ENCODE results near the gene NEU4.
A peak's percentile ranks its signal among the peaks of the same experiment; 100 is the strongest.

The NEU4 gene

DNA sequence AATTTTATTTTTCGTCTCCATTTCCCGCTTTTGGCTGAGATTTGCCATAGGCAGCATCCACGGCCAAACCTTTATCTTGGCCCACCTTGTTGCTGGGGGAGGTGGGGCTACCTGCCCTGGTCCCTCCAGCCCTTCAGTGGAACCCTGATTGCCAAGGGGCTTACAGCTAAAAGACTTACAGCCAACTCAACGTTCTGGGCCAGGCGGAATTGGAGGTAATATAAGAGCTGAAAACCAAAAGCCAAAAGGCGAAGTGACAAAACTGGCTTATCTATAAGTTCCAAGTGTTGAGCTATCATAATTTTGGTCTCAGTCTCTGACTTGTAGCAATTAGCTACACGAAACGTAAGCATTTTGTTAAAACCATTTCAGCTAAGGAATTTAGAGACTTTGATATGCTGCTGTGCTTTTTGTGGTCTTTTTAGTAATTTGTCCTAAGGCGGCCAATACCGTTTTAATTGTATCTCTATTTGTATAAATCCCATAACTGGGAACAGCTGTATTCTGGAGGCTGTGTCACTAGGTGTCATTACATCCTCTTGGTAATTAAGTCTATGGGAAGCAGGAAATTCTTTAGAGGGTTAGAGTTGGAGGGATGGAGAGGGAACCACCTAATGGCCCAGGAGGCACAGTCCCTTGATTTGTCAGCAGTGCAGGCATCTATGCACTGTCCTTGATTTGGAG, 25.7 kb downstream of the NEU4 start:
- DNase-seq (ENCODE audit: low spot score): no peak

DNA sequence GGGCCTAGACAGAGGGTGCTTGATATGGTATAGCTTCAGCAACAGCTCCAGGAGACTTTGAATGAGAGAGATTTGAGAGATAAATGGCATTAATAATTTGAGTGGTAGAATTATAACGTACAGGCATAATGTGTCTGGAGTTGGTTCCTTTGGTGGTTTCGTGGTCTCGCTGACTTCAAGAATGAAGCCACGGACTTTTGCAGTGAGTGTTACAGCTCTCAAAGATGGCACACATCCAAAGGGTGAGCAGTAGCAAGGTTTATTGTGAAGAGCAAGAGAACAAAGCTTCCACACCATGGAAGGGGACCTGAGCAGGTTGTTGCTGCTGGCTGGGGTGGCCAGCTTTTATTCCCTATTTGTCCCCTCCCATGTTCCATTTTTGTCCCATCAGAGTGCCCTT, 26.6 kb downstream of the NEU4 start:
- DNase-seq (ENCODE audit: low spot score): no peak

- DNase-seq (ENCODE audit: low spot score): no peak
Observed at GRCh38 chr2:241836292-241836691, 27.3 kb downstream of the NEU4 start.

GRCh38 chr2:241837197-241837965, 28.4 kb downstream of the NEU4 start:
- DNase-seq (ENCODE audit: low spot score): no peak

GRCh38 chr2:241841181-241842066, 32.4 kb downstream of the NEU4 start:
- DNase-seq (ENCODE audit: low spot score): no peak

GRCh38 chr2:241842067-241842415, 33.0 kb downstream of the NEU4 start:
- no peak for DNase-seq (ENCODE audit: low spot score)

DNA sequence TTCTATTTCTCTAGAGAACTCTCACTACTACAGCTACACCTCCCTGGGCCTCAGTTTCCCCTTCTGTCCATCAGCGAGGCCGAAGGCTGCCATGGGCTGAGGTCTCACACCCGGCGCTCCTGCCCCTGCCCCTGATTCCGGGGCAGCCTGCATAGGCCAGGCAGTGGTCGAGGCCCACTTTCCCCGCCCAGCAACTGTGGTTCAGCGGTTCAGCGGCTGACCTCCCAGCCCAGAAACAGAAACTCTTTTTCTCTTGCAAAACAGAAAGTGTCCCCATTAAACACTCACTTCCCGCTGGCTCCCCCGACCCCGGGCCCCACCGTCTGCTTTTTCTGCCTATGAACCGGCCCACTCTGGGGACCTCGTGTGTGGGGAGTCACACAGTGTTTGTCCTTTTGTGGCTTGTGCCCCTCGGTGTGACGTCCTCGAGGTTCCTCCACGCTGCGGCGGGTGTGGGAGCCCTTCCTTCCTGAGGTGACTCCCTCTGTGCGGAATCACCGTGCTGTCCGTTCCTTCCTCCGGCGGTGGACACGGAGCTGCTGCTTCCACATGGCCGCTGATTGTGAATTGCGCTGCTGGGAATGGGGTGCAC, 33.7 kb downstream of the NEU4 start:
- DNase-seq (ENCODE audit: low spot score): peak; percentile 35

DNA sequence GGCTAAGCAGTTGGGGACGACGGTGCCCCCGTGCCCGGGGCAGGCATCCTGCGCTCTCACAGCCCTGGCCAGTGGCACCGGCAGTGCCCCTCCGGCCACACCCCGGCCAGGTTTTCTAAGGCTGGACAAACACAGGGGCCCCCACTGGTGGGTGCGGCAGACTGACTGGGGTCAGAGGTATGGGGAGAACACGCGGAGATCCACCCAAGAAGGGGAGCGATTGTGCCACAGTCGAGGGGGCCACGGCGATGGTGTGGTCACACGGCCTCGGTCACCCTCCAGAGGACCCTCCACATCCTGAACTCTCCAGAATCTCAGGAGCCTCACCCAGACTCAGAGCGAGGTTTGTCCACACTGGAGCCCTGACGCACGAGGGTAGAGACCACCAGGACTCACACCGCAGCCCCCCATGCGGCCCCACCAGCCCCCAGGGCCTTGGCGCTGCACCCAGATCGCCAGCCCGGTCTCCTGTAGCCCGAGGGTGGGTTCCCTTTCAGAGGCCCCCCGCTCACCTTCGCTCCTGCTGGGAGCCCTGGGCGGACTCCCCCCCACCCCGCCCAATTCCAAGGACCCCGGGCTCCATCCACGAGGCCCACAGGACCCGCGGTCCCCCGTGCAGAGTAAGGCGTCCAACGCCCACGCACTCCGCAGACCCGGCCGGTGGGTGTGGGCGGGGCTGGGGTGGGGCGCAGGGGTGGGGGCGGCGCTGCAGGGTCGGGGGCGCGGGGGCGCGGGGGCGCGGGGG, 34.5 kb downstream of the NEU4 start:
- DNase-seq (ENCODE audit: low spot score): peak; percentile 17

DNA sequence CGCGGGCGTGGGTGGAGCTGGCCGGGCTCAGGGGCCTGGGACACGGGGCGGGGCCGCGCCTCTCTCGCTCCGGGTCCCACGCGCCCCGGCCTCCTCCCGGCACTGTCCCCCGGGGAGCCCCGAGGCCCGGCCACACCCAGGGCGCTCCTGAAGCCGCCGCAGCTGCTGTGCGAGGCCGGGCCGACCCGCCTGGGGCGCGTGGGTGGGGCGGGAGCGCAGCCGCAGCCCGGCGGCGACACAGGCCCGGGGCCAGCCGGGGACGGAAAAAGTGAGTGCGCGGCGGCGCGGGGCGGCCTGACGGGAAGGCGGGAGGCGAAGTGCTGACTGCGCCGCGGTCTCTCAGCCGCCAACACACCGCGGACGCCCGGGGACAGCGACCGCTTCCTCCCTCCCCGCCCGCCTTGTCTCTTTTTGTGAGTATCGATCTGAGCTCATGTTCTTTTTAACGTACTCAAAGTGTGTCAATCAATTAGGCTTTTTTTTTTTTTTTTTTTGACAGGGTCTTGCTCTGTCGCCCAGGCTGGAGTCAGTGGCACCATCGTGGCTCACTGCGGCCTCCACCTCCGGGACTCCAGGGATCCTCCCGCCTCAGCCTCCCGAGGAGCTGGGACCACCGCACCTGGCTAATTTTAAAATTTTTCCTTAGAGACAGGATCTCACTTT, 35.2 kb downstream of the NEU4 start:
- DNase-seq (ENCODE audit: low spot score): peak; percentile 86

- DNase-seq (ENCODE audit: low spot score): peak; percentile 15
Observed at GRCh38 chr2:241844831-241845578, 36.0 kb downstream of the NEU4 start.

- DNase-seq (ENCODE audit: low spot score): no peak
Observed at GRCh38 chr2:241846406-241846805, 37.4 kb downstream of the NEU4 start.

DNA sequence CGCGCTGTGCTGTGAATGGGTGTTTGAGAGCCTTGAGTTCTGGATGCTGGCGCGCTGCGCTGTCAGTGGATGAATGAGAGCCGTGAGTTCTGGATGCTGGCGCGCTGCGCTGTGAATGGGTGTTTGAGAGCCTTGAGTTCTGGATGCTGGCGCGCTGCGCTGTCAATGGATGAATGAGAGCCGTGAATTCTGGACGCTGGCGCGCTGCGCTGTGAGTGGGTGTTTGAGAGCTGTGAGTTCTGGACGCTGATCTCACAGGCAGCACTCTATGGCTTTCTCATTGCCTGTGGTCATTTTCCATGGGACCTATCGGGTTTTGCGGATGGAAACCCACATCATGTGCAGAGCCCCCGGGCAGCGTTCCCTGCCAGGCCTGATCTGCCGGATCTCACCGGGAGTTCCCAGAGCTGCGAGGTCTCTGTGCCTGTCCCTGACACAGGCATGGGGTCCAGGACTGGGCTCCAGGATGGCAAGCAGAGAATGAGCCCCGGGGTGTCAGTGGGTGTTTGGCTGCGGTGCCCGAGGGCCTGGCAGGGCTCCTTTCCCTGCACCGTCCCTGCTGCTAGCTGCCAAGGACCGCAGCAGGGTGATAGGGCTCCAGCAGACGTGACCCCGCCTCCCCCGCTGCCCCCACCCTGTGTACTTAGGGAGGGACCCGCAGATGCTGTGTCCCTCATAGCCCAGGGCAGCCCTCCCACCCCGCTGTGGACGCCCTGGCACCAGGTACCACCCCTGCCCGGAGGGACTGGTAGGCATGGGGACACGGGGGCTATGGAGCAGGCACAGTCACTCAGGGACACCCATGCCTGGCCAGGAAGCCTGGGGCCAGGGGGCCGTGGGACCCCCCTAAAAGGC, 40.0 kb downstream of the NEU4 start:
- peak; percentile 7 for DNase-seq (ENCODE audit: low spot score)

DNA sequence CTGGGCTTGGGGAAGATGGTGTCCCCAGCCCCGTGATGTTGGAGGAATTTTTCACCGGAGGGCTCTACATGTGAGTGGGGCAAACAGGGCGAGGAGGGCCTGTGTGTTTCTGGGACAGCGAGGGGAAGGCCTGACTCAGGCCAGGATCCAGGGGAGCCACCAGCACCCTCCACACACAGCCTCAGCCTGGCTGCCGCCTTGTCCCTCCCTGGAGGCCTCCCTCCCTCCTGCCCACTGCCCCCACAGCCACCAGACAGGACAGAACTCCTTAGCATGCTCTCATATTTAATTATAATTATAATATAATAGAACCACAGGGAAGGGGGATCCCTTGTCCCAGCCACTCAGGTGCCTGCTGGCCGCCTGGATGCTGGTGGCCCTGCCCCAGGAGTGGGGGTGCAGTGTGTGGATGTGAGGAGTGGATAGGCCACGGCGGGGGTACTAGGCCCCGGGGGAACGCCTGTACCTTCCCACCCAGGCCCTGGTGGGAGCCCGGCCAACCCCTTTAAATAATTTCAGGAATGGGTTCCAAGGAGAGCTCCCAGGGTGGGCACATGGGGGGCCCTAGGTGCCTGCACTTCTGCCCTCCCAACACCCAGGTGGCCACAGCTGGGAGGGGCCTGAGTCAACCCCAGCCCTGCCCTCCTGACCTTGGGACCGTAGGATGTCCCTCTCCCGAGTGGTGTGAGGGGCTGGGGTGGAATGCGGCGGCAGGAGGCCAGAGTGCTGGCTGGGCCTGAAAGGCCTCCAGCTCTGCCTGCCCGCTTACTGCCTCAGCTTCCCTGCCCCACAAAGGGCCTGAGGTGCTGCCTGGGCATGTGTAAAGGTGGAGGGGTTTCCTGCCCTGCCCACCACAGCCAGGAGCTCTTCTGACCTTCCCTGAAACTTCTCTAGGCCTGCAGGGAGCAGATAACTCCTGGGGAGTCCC, 40.9 kb downstream of the NEU4 start:
- peak; percentile 44 for DNase-seq (ENCODE audit: low spot score)

- peak; percentile 38 for DNase-seq (ENCODE audit: low spot score)
Observed at GRCh38 chr2:241850544-241851324, 41.7 kb downstream of the NEU4 start.

DNA sequence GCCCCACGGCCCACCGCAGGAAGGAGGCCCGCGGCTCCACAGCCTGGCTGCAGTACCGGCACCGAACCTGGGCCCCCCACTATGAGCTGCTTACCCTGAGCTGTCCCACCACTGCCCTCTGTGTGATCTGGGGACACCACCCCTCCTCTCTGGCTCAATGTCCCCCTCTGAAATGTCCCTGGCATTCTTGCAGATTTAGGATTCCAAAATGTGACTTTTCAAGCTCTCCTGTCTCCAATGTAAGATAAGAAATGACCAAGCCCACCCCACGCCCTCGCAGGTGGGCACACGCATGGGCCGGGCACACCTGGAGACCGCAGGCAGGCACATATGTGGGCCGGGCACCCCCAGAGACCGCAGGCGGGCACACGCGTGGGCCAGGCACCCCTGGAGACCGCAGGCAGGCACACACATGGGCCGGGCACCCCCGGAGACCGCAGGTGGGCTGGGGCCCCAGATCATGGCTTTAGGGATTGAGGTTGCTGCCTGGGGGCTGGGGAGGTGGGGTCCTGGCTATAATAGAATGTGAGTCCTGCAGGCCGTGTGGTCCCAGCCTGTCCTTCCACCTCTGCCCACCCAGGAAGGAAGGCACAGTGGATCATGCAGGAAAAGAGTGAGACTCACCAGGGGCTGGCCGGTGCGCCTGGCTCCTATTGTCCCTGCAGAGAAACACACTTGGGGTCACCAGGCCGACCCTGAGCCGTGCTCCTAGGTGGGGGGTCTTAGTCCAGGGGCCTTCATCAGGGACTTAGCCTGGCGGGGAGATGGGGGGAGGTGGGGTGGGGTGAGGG, 42.5 kb downstream of the NEU4 start:
- peak; percentile 14 for DNase-seq (ENCODE audit: low spot score)

DNA sequence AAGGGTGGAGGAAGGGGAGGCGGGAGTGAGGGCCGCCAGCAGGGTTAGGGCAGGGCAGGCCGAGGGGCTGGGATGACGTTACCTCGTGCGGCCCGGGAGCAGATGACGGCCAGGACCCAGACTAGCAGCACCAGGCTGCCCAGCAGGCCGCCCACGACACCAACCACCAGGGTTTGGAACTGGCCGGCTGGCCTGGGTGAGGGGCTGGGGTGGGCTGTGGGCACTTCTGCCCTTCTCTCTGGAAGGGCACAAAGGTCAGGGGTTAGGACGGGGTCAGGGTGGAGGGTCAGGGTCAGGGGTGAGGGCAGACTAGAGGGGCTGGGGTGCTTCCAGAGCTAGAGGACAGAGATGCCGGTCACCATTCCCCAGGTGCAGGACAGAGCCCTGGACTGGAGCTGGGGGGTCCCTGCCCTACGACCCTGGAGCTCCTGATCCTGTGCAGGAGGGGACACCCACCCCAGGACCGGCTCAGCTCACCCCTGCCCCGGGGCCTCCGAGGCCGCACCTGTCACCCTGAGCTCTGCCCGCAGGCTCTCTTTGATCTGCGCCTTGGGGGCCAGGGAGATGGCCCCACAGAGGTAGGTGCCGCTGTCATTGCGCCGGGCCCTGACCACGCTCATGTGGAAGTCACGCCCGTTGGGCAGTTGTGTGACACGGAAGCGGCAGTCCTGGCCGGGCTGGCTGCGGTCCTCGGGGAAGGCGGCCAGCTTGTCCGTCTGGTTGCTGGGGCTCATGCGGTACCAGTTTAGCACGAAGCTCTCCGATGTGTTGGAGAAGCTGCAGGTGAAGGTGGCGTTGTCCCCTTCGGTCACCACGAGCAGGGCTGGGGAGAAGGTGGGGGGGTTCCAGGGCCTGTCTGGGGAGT, 43.4 kb downstream of the NEU4 start:
- peak; percentile 31 for DNase-seq (ENCODE audit: low spot score)
